ENCODE measurements around the gene PEX11G. TPM values are rescaled to one million over a fixed set of nuclear protein-coding genes. Genes with fewer than 3 reads are reported as not detected.

The PEX11G gene
- total and polyA plus RNA-seq, 2 experiments from 2014 or later: 4.0 to 6.2 TPM

GRCh38 chr19:7526059-7526929, 37.5 kb upstream of the PEX11G start:
- TF ChIP-seq EZH2 (IDR thresholded peaks at IDR 0.05; ENCODE audit: insufficient read depth, poor library complexity, severe bottlenecking) (no peak), EZH2phosphoT487 (IDR thresholded peaks at IDR 0.05; ENCODE audit: insufficient read depth, low read depth) (no peak)
- H2AFZ ChIP-seq: no peak overlapping the region
- peaks cover 8% of the 10 kb centered on the region for H3K4me1 ChIP-seq (ENCODE audit: insufficient read depth)
- H3K9me2 ChIP-seq (ENCODE audit: insufficient read depth): no peaks in the 10 kb centered on the region
- in situ Hi-C loops (cut with MboI): no loop called here
- H3K27ac ChIP-seq: no peak overlapping the region
- H3K27me3 ChIP-seq (replicated peaks; ENCODE audit: insufficient read depth): no peaks in the 10 kb centered on the region
- H3F3A ChIP-seq (ENCODE audit: insufficient read depth): no peaks in the 10 kb centered on the region; the same call in 1 of the 2 replicates
- no peak overlapping the region for H3K9ac ChIP-seq
- peaks cover 21% of the 10 kb centered on the region for H3K79me2 ChIP-seq (ENCODE audit: insufficient read depth)
- H3K9me3 ChIP-seq (ENCODE audit: low read depth): no peaks in the 10 kb centered on the region
- DNase-seq: no peak
- H4K20me1 ChIP-seq (ENCODE audit: insufficient read depth): no peaks in the 10 kb centered on the region
- no peak overlapping the region for H3K4me2 ChIP-seq (ENCODE audit: unreplicated experiment)
- H3K4me3 ChIP-seq: no peak overlapping the region
- WGBS, 2 experiments (ENCODE audit: low coverage in 1 of 2, low lambda C conversion rate in 2 of 2, missing lambda C conversion rate in 2 of 2): 81 to 84% methylated on average over 28 to 31 of the region's 31 CpGs
- no peaks in the 10 kb centered on the region for H3K36me3 ChIP-seq (ENCODE audit: low read depth)

GRCh38 chr19:7524992-7525739, 36.3 kb upstream of the PEX11G start:
- in situ Hi-C loops (cut with MboI): no loop called here
- 90 to 95% methylated on average over 19 to 20 of the region's 20 CpGs for WGBS, 2 experiments (ENCODE audit: low coverage in 1 of 2, low lambda C conversion rate in 2 of 2, missing lambda C conversion rate in 2 of 2)

GRCh38 chr19:7524523-7524922, 35.7 kb upstream of the PEX11G start:
- TF ChIP-seq EZH2 (IDR thresholded peaks at IDR 0.05; ENCODE audit: insufficient read depth, poor library complexity, severe bottlenecking): no peak
- TF ChIP-seq EZH2phosphoT487 (IDR thresholded peaks at IDR 0.05; ENCODE audit: insufficient read depth, low read depth): no peak
- Histone ChIP-seq H3K9me2 (ENCODE audit: insufficient read depth) (no peaks in the 10 kb centered on the region), H3K36me3 (ENCODE audit: low read depth) (no peaks in the 10 kb centered on the region), H4K20me1 (ENCODE audit: insufficient read depth) (no peaks in the 10 kb centered on the region), H2AFZ (no peak overlapping the region), H3K9me3 (ENCODE audit: low read depth) (no peaks in the 10 kb centered on the region), H3K79me2 (ENCODE audit: insufficient read depth) (peaks cover 21% of the 10 kb centered on the region), H3K4me1 (ENCODE audit: insufficient read depth) (peaks cover 8% of the 10 kb centered on the region), H3K27me3 (replicated peaks; ENCODE audit: insufficient read depth) (no peaks in the 10 kb centered on the region), H3F3A (ENCODE audit: insufficient read depth) (no peaks in the 10 kb centered on the region; the same call in 1 of the 2 replicates), H3K27ac (no peak overlapping the region), H3K4me3 (no peak overlapping the region), H3K9ac (no peak overlapping the region), H3K4me2 (ENCODE audit: unreplicated experiment) (no peak overlapping the region)
- no peak for DNase-seq
- in situ Hi-C loops (cut with MboI): no loop called here
- WGBS, 2 experiments (ENCODE audit: low coverage in 1 of 2, low lambda C conversion rate in 2 of 2, missing lambda C conversion rate in 2 of 2): 87 to 88% methylated on average over 5 of the region's 5 CpGs

More at GRCh38 chr19:7524992-7525739, 36.3 kb upstream of the PEX11G start:
- H3K36me3 ChIP-seq (ENCODE audit: low read depth): no peaks in the 10 kb centered on the region
- H3K9me2 ChIP-seq (ENCODE audit: insufficient read depth): no peaks in the 10 kb centered on the region
- no peak overlapping the region for H3K9ac ChIP-seq
- H3K27me3 ChIP-seq (replicated peaks; ENCODE audit: insufficient read depth): no peaks in the 10 kb centered on the region
- H3K27ac ChIP-seq: no peak overlapping the region
- TF ChIP-seq EZH2phosphoT487 (IDR thresholded peaks at IDR 0.05; ENCODE audit: insufficient read depth, low read depth) (no peak), EZH2 (IDR thresholded peaks at IDR 0.05; ENCODE audit: insufficient read depth, poor library complexity, severe bottlenecking) (no peak)
- H3F3A ChIP-seq (ENCODE audit: insufficient read depth): no peaks in the 10 kb centered on the region; the same call in 1 of the 2 replicates
- peaks cover 21% of the 10 kb centered on the region for H3K79me2 ChIP-seq (ENCODE audit: insufficient read depth)
- H3K4me3 ChIP-seq: no peak overlapping the region
- no peaks in the 10 kb centered on the region for H3K9me3 ChIP-seq (ENCODE audit: low read depth)
- no peaks in the 10 kb centered on the region for H4K20me1 ChIP-seq (ENCODE audit: insufficient read depth)
- H3K4me1 ChIP-seq (ENCODE audit: insufficient read depth): peaks cover 8% of the 10 kb centered on the region
- no peak overlapping the region for H3K4me2 ChIP-seq (ENCODE audit: unreplicated experiment)
- DNase-seq: no peak
- no peak overlapping the region for H2AFZ ChIP-seq

- H3K4me1 ChIP-seq (ENCODE audit: insufficient read depth): peaks cover 8% of the 10 kb centered on the region
- peak overlapping the region; percentile 77 for H3K4me3 ChIP-seq
- H3K9ac ChIP-seq: peak overlapping the region; percentile 86
- peak overlapping the region; percentile 78 for H2AFZ ChIP-seq
- H3K79me2 ChIP-seq (ENCODE audit: insufficient read depth): peaks cover 21% of the 10 kb centered on the region
- H3K9me3 ChIP-seq (ENCODE audit: low read depth): no peaks in the 10 kb centered on the region
- peak; percentile 70 for DNase-seq
- H3K36me3 ChIP-seq (ENCODE audit: low read depth): no peaks in the 10 kb centered on the region
- no peaks in the 10 kb centered on the region for H3K9me2 ChIP-seq (ENCODE audit: insufficient read depth)
- H4K20me1 ChIP-seq (ENCODE audit: insufficient read depth): no peaks in the 10 kb centered on the region
- no peak for TF ChIP-seq EZH2 (IDR thresholded peaks at IDR 0.05; ENCODE audit: insufficient read depth, poor library complexity, severe bottlenecking)
- no peak for TF ChIP-seq EZH2phosphoT487 (IDR thresholded peaks at IDR 0.05; ENCODE audit: insufficient read depth, low read depth)
- H3K27ac ChIP-seq: peak overlapping the region; percentile 16; the same call in 1 of the 2 replicates
- no peaks in the 10 kb centered on the region; the same call in 1 of the 2 replicates for H3F3A ChIP-seq (ENCODE audit: insufficient read depth)
- in situ Hi-C loops (cut with MboI): no loop called here
- H3K4me2 ChIP-seq (ENCODE audit: unreplicated experiment): peak overlapping the region; percentile 95
- H3K27me3 ChIP-seq (replicated peaks; ENCODE audit: insufficient read depth): no peaks in the 10 kb centered on the region
- WGBS, 2 experiments (ENCODE audit: low coverage in 1 of 2, low lambda C conversion rate in 2 of 2, missing lambda C conversion rate in 2 of 2): 2% methylated on average over 23 of the region's 23 CpGs
Measured at GRCh38 chr19:7522923-7523667, 34.3 kb upstream of the PEX11G start.
